ENCODE results near the gene GTF2H4.
"Not testable (repeated sequence)": the region's sequence is repeated elsewhere in the genome, so short reads cannot be mapped to it uniquely, and the experiment has no call there.

Gene GTF2H4

DNA sequence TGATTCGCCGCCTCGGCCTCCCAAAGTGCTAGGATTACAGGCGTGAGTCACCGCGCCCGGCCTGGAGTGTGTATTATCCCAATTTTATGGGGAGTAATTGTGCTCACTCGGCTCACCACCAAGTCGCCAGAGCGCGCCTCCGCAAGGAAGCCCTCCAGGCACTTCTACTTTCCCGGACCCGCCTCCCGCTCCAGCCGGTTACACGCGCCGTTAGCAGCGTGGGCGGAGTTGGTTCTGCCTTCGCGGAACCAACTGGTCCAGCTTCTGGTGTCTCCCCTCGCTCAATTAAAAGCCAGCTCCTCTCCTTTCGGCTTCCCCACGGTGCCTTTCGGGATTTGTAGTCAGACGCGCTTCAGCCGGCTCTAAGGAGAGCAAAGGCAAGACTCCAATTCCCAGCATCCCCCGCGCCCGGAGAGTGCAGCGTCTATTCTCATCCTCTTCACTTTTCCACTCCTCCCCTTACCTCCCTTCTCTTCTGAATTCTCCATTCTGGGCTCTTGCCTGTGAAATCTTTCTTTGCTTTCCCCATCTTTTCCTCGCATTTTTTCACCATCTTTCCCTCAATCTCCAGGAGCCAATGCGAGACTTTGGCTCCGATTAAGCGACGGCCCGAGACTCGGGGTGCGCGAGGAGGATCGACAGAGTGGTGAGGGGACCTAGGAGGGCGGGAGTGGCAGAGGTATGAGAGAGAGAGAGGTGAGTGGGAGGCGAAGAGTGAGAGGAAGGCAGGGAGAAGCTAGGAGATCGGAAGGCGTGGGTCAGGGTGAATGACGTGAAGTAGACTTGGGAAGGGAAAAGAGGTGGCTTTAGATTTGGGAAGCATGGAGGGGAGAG, at the start of gene GTF2H4:
Gene GTF2H4 (plus strand): TSS at position 450 of the 834 bp plus-strand sequence.
- DNase-seq, result peak; percentile 97

DNA sequence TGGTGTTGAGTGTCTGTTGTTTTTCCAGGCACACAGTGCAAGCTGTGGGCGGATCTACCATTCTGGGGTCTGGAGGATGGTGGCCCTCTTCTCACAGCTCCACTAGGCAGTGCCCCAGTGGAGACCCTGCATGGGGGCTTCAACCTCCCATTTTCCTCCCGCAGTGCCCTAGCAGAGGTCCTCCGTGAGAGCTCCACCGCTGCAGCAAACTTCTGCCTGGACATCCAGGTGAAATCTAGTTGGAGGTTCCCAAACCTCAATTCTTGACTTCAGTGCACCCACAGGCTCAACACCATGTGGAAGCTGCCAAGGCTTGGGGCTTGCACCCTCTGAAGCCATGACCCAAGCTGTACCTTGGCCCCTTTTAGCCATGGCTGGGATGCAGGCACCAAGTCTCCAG, 48.3 kb upstream of the GTF2H4 start:
- DNase-seq, result not testable (repeated sequence)

- no peak for DNase-seq
Observed at GRCh38 chr6:30861257-30862048, 46.6 kb upstream of the GTF2H4 start.

- DNase-seq, result no peak
Observed at GRCh38 chr6:30862156-30862875, 45.7 kb upstream of the GTF2H4 start.

- DNase-seq, result no peak
Observed at GRCh38 chr6:30864325-30864724, 43.7 kb upstream of the GTF2H4 start.

- not testable (repeated sequence) for DNase-seq
Observed at GRCh38 chr6:30869241-30869749, 38.7 kb upstream of the GTF2H4 start.

DNA sequence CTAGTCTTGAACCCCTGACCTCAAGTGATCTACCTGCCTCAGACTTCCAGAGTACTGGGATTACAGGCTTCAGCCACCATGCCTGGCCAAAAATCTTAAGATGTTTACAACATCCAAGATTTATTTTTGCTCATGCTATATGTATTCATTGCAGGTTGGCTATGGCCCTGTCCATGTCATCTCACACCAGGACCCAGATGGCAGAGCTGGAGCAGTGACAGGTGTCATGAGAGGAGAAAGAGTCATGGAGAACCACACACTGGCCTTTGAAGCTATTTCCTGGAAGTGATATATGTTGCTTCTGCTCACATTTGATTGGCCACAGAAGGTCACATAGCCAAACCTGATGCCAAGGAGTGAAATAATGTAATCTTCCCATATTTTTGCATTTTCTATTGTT, 37.5 kb upstream of the GTF2H4 start:
- no peak for DNase-seq

DNA sequence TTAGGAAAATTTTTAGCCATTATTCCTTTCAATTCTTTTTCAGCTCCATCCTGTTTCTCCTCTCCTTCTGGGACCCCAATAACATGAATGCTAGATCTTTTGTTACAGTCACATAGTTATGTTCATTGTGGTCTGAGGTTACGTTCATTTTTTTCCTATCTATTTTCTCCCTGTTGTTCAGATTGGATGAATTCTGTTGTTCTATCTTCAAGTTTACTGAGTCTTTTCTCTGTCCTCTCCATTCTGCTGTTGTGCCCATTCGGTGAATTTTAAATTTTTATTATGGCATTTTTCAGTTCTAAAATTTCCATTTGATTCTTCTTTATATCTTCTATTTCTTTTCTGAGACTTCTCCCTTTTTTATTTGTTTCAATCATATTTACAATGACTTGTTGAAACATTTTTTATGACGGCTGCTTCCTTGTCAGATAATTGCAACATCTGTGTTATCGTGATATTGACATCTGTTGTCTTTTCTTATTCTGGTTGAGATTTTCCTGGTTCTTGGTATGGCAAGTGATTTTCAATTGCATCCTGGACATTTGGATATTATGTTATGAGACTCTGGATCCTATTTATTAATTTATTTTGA, 36.3 kb upstream of the GTF2H4 start:
- no peak for DNase-seq

DNA sequence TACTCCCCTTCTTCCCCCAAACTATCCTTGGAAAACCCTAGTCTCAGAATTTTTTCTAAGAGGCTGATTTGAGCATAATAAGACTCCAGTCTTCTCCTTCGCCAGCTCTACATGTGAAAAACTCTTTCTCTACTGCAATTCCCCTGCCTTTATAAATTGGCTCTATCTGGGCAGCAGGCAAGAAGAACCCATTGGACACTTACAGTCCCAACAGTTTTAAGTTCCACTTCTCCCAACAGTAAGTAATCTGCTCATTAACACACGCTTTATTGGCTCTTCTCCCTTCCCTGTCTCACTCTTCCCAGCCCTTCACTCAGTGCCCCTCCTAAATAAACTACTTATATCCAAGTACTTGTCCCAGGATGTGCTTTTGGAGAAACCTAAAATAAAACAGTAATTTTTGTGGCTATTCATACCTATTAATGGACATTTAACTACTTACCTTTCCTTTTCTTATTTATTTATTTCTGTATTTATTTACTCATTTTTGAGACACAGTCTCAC, 34.8 kb upstream of the GTF2H4 start:
- no peak for DNase-seq

DNA sequence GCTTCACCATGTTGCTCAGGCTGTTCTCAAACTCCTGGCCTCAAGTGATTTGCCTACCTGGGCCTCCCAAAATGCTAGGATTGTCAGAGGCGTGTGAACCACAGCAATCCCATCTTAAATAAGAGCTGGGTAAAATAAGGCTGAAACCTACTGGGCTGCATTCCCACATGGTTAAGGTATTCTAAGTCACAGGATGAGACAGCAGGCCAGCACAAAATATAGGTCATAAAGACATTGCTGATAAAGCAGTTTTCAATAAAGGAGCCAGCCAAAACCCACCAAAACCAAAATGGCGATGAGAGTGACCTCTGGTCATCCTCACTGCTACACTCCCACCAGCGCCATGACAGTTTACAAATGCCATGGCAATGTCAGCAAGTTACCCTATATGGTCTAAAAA, 34.2 kb upstream of the GTF2H4 start:
- not testable (repeated sequence) for DNase-seq

DNA sequence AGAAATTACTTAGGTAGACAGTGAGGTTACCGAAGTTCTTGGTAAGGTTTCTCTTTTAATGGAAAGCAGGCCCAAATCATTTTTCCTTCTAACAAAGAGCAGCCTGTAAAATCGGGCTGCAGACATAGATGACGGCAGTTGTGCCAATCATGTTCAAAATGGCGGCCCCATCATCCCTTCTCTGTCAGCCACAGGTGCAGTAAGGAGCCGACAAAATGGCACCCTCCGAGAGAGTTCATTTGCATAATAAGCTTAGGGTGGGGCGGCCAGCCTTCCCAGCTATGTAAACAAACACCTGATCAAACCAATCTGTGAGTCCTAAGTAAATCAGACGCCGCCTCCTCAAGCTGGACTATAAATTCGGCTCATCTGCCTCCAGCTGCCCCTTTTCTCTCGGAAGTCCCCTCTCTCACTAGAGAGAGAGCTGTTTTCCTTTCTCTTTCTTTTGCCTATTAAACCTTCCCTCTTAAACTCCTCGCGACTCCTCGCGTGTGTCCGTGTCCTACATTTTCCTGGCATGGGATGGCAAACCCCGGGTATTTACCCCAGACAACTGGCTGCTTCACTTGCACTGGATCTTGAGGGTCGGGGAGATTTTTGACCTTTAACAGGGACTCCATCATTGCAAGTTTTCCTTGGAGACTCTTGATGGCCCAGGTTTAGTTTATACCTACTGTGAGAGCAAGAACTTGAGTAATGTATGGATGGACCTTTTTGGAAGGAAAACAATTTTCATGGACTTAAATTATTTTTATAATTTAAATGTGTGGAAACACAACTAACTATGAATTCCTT, 32.6 kb upstream of the GTF2H4 start:
- DNase-seq, result no peak

DNA sequence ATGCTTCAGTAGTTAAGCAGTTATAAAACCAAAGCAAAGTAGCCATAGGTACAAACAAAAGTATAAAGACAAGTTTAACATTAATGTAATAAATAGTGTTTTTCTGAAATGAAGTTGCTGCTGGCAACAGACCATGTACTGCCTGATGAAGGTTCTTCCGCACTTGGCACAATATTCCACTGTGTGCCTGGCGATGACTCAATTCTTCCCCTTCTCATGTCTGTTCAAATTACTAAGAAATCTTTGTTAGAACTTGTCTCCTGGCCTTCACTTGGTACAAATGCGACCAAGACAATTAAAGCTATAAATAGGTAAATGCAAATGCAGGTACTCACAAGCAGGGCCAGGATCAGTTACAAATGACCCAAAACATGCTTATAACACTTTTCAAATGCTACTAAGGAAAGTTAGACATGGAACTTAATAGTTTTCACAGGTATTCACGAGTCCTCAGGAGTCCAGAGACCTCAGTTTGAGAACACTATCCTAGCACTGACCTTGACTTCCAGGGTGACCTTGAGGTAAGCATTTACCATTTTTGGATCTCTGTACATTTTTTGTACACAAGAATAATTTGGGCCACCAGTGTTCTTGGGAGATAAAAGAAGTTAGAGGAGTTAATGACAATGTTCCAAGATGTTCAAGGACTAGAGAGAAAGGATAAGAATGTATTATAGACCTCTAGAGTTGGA, 31.8 kb upstream of the GTF2H4 start:
- DNase-seq, result no peak

GRCh38 chr6:30877419-30878262, 30.4 kb upstream of the GTF2H4 start:
- DNase-seq, result peak; percentile 82

GRCh38 chr6:30879684-30880427, 28.2 kb upstream of the GTF2H4 start:
- no peak for DNase-seq

- no peak for DNase-seq
Observed at GRCh38 chr6:30880698-30881252, 27.2 kb upstream of the GTF2H4 start.

DNA sequence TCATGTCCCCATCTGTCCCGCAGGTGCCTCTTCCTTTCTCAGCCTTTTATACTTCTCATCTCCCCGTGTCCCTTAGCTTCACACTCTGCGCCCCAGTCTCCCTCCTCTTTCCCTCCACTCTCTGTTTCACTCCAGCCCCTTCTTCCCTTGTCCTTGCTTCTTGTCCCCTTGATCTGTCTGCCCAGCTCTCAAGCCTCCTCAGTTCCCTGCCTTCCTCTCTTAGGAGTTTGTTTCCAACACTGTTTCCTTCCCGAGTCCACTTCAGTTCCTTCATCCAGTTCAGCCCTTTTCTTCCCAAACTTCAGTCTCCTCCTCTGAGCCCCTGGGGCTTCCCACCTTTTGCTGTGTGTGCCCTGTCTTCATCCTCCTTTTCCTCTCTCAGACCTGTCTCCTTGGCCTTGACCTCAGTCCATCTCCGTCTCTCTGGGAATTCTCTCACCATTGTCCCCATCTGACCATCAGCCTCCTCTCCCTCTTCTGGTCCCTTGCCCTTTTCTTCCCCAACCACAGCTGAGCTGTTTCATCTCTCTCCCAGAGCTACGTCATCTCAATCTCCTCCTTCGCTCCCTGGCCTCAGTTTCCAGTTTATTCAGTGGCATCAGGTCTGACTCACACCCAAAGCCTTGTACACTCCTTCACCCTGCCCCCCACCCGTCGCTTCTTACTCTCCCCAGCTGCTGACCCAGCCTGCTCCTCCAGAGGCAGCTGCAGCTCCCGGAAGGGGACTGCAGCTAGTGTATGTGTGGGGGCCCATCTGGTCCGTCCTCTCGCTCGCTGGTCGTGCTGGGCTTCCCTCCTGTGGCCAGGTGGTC, 26.4 kb upstream of the GTF2H4 start:
- DNase-seq, result no peak

DNA sequence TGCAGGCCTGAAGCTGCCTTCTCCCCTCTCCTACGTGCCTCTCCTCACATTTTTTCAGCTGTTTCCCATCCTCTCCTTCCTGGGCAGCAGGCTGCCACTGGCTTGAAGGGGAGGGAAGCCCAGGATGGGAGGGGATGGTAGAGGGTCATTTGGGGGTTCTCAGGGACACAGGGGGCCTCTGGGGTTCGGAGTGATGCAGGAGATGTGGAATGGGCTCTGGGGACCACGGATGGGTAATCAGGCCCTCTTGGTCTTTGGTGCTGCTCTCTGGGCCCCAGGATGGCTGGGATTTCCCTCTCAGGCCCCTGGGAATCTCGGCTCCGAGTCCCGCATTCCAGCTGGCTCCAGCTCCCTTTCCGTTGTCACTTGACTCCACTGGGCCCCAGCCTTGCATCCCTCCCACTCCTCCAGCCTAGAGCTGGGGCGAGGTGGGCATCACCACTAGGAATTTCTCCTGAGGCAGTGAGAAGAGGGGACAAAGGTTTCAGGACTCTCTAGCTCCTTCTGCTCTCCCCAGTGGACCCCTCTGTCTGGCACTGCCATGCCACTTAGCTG, 25.7 kb upstream of the GTF2H4 start:
- DNase-seq, result no peak
